Astrocyte (in vitro differentiated cells and primary cell): ENCODE measurements around the gene SLC25A21. TPM values are rescaled to one million over a fixed set of nuclear protein-coding genes. Genes with fewer than 3 reads are reported as not detected.
"Not testable (repeated sequence)": the region's sequence is repeated elsewhere in the genome, so short reads cannot be mapped to it uniquely, and the experiment has no call there.

ENCODE experiments used
- DNase-seq: peaks from one replicate; pipeline ENCODE4 v3.0.0-alpha.2; 2010; ENCODE audit warnings: low read depth
- FAIRE-seq: peaks from 2 replicates; lab custom pipeline; 2011; peaks lifted over from hg19 to GRCh38; lab: Jason Lieb, UNC
- H2AFZ ChIP-seq: 2 replicates; pipeline ENCODE4 v1.6.0; 2012; ENCODE audit warnings: low read depth, low read length, inconsistent platforms
- H3K27ac ChIP-seq: 2 replicates; pipeline ENCODE4 v1.5.1; 2011; ENCODE audit warnings: low read depth, low read length, inconsistent platforms
- H3K27me3 ChIP-seq: 2 replicates; pipeline ENCODE4 v1.6.0; 2011; ENCODE audit warnings: low read length, inconsistent platforms; ENCODE audit not compliant: insufficient read depth
- H3K36me3 ChIP-seq: 2 replicates; pipeline ENCODE4 v1.5.1; 2011; ENCODE audit warnings: low read length, inconsistent platforms; ENCODE audit not compliant: insufficient read depth
- H3K4me1 ChIP-seq: 2 replicates; pipeline ENCODE4 v1.5.1; 2011; ENCODE audit warnings: low read length, inconsistent platforms; ENCODE audit not compliant: insufficient read depth
- H3K4me2 ChIP-seq: 2 replicates; pipeline ENCODE4 v1.6.0; 2012; ENCODE audit warnings: low read length, inconsistent platforms
- H3K4me3 ChIP-seq: 2 replicates; pipeline ENCODE4 v1.5.1; 2011; ENCODE audit warnings: low read depth, mild to moderate bottlenecking, low read length, inconsistent platforms; ENCODE audit not compliant: insufficient read depth
- H3K79me2 ChIP-seq: 2 replicates; pipeline ENCODE4 v1.6.0; 2012; ENCODE audit warnings: mild to moderate bottlenecking, low read length, inconsistent platforms; ENCODE audit not compliant: insufficient read depth
- H3K9ac ChIP-seq: 2 replicates; pipeline ENCODE4 v1.6.0; 2012; ENCODE audit warnings: mild to moderate bottlenecking, low read length, inconsistent platforms
- H3K9me3 ChIP-seq: 2 replicates; pipeline ENCODE4 v1.5.1; 2012; ENCODE audit warnings: low read depth, mild to moderate bottlenecking, low read length, inconsistent platforms; ENCODE audit not compliant: insufficient read depth
- H4K20me1 ChIP-seq: 2 replicates; pipeline ENCODE4 v1.6.0; 2012; ENCODE audit warnings: low read length, inconsistent platforms; ENCODE audit not compliant: insufficient read depth
- H3K27ac Mint-ChIP-seq: one replicate; pipeline ENCODE4 v1.8.0; 2021; ENCODE audit warnings: mild to moderate bottlenecking, mixed read lengths; ENCODE audit not compliant: unreplicated experiment
- H3K27me3 Mint-ChIP-seq: one replicate; pipeline ENCODE4 v1.8.0; 2021; ENCODE audit warnings: low read depth, mixed read lengths; ENCODE audit not compliant: unreplicated experiment
- H3K36me3 Mint-ChIP-seq: one replicate; pipeline ENCODE4 v1.8.0; 2021; ENCODE audit warnings: low read depth, mixed read lengths; ENCODE audit not compliant: unreplicated experiment
- H3K4me1 Mint-ChIP-seq: one replicate; pipeline ENCODE4 v1.8.0; 2021; ENCODE audit warnings: low read depth, mixed read lengths; ENCODE audit not compliant: unreplicated experiment
- H3K4me3 Mint-ChIP-seq: one replicate; pipeline ENCODE4 v1.8.0; 2021; ENCODE audit warnings: mild to moderate bottlenecking, moderate library complexity, mixed read lengths; ENCODE audit not compliant: unreplicated experiment
- H3K9me3 Mint-ChIP-seq: one replicate; pipeline ENCODE4 v1.8.0; 2021; ENCODE audit warnings: mild to moderate bottlenecking, mixed read lengths; ENCODE audit not compliant: unreplicated experiment
- CTCF ChIP-seq: IDR thresholded peaks from 2 replicates; pipeline ENCODE4 v1.5.1; 2011; ENCODE audit warnings: low read depth, mild to moderate bottlenecking, inconsistent platforms, low read length, moderate library complexity; ENCODE audit not compliant: insufficient read depth
- EZH2 ChIP-seq: IDR thresholded peaks from 2 replicates; pipeline ENCODE4 v1.6.1; 2012; ENCODE audit warnings: mild to moderate bottlenecking, low read length, inconsistent platforms; ENCODE audit not compliant: insufficient read depth
- total RNA-seq: library from RNA; stranded (reverse); gene quantifications from 2 replicates; pipeline ENCODE4 v1.2.1, GENCODE V29; 2021

SLC25A21 gene
- total RNA-seq, 1 donor from 2014 or later, result 1.5 TPM

GRCh38 chr14:36700651-36701050 lies 471.8 kb downstream of the SLC25A21 start:
- Histone ChIP-seq H3K79me2 (no peaks in the 10 kb centered on the region), H4K20me1 (no peaks in the 10 kb centered on the region), H3K27ac (no peak overlapping the region), H3K4me3 (no peak overlapping the region), H2AFZ (no peak overlapping the region), H3K36me3 (no peaks in the 10 kb centered on the region), H3K4me2 (no peak overlapping the region), H3K27me3 (no peaks in the 10 kb centered on the region), H3K9me3 (no peaks in the 10 kb centered on the region), H3K4me1 (no peaks in the 10 kb centered on the region), H3K9ac (no peak overlapping the region)
- H3K4me1 Mint-ChIP-seq, result peaks cover 4% of the 10 kb centered on the region
- H3K36me3 Mint-ChIP-seq, result no peaks in the 10 kb centered on the region
- peaks cover 14% of the 10 kb centered on the region for H3K9me3 Mint-ChIP-seq
- DNase-seq (no peak), FAIRE-seq (no peak)
- no peak for TF ChIP-seq CTCF
- H3K27ac Mint-ChIP-seq, result no peak overlapping the region
- H3K4me3 Mint-ChIP-seq, result no peak overlapping the region
- no peaks in the 10 kb centered on the region for H3K27me3 Mint-ChIP-seq

DNA sequence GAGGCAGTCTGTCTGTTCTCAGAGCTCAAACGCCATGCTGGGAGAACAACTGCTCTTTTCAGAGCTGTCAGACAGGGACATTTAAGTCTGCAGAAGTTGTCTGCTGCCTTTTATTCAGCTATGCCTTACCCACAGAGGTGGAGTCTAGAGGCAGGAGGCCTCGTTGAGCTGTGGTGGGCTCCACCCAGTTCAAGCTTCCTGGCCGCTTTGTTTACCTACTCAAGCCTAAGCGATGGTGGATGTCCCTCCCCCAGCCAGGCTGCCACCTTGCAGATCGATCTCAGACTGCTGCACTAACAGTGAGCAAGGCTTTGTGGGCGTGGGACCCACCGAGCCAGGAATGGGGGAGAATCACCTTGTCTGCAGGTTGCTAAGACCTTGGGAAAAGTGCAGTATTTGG lies 473.0 kb downstream of the SLC25A21 start:
- H3K9me3 Mint-ChIP-seq, result peaks cover 16% of the 10 kb centered on the region
- H3K9me3 ChIP-seq, DNase-seq, H3K4me3 ChIP-seq, H3K4me1 Mint-ChIP-seq, H3K27me3 Mint-ChIP-seq, H3K4me3 Mint-ChIP-seq, H3K4me1 ChIP-seq, H3K36me3 Mint-ChIP-seq, H3K79me2 ChIP-seq, H3K36me3 ChIP-seq, H3K27ac ChIP-seq, H3K27ac Mint-ChIP-seq, H3K27me3 ChIP-seq, H3K9ac ChIP-seq, H4K20me1 ChIP-seq, H3K4me2 ChIP-seq, FAIRE-seq, H2AFZ ChIP-seq: not testable (repeated sequence)

- Histone ChIP-seq H4K20me1 (no peaks in the 10 kb centered on the region), H3K4me1 (no peaks in the 10 kb centered on the region), H3K9ac (no peak overlapping the region), H3K9me3 (no peaks in the 10 kb centered on the region), H3K36me3 (no peaks in the 10 kb centered on the region), H3K27me3 (no peaks in the 10 kb centered on the region), H3K79me2 (no peaks in the 10 kb centered on the region), H3K4me3 (no peak overlapping the region), H3K27ac (no peak overlapping the region), H2AFZ (no peak overlapping the region), H3K4me2 (no peak overlapping the region)
- no peak overlapping the region for H3K4me3 Mint-ChIP-seq
- H3K27me3 Mint-ChIP-seq, result peaks cover 1% of the 10 kb centered on the region
- no peaks in the 10 kb centered on the region for H3K36me3 Mint-ChIP-seq
- no peak for TF ChIP-seq CTCF
- no peak for TF ChIP-seq EZH2
- peaks cover 10% of the 10 kb centered on the region for H3K4me1 Mint-ChIP-seq
- DNase-seq (no peak), FAIRE-seq (no peak)
- peaks cover 9% of the 10 kb centered on the region for H3K9me3 Mint-ChIP-seq
- no peak overlapping the region for H3K27ac Mint-ChIP-seq
Observed at GRCh38 chr14:36690311-36691040, 481.9 kb downstream of the SLC25A21 start.
